ENCODE measurements around the gene CDH13.

DNA sequence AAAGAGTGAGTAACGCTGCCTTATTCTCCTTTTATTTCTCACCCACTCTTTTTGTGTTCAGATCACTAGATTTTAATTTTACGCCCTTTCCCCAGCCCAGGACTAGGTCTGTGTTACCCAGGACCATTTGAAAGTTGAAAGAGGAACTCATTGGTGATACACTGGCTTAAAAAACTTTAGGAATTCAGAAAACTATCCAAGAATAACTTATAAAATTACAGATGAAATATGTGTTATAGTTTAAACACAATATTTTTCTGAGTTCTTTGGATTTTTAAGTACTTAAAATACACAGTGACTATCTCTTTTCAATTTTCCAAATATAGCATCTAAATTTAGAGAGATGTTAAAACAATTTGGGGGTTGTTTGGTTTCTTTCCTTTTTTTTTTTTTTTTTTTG, 385.2 kb downstream of the CDH13 start:
- TF ChIP-seq, protein P1, sequence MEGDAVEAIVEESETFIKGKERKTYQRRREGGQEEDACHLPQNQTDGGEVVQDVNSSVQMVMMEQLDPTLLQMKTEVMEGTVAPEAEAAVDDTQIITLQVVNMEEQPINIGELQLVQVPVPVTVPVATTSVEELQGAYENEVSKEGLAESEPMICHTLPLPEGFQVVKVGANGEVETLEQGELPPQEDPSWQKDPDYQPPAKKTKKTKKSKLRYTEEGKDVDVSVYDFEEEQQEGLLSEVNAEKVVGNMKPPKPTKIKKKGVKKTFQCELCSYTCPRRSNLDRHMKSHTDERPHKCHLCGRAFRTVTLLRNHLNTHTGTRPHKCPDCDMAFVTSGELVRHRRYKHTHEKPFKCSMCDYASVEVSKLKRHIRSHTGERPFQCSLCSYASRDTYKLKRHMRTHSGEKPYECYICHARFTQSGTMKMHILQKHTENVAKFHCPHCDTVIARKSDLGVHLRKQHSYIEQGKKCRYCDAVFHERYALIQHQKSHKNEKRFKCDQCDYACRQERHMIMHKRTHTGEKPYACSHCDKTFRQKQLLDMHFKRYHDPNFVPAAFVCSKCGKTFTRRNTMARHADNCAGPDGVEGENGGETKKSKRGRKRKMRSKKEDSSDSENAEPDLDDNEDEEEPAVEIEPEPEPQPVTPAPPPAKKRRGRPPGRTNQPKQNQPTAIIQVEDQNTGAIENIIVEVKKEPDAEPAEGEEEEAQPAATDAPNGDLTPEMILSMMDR (conservative IDR thresholded peaks at IDR 0.05; ENCODE audit: low read length) = no peak
- TF ChIP-seq EZH2phosphoT487 (IDR thresholded peaks at IDR 0.05; ENCODE audit: borderline replicate concordance, low read depth, low read length) = no peak

Measured in OCI-LY7 (cell line).